Measurements from ENCODE around the gene FADS2. TPM values are rescaled to one million over a fixed set of nuclear protein-coding genes. Genes with fewer than 3 reads are reported as not detected.
A peak's percentile ranks its signal among the peaks of the same experiment; 100 is the strongest.

The FADS2 gene
- total and polyA plus RNA-seq, 9 of the 15 experiments (the other 6 are each of a cell fraction or from before 2014, with no cell fraction given), result 2.9 to 42.8 (median 16.2) TPM

DNA sequence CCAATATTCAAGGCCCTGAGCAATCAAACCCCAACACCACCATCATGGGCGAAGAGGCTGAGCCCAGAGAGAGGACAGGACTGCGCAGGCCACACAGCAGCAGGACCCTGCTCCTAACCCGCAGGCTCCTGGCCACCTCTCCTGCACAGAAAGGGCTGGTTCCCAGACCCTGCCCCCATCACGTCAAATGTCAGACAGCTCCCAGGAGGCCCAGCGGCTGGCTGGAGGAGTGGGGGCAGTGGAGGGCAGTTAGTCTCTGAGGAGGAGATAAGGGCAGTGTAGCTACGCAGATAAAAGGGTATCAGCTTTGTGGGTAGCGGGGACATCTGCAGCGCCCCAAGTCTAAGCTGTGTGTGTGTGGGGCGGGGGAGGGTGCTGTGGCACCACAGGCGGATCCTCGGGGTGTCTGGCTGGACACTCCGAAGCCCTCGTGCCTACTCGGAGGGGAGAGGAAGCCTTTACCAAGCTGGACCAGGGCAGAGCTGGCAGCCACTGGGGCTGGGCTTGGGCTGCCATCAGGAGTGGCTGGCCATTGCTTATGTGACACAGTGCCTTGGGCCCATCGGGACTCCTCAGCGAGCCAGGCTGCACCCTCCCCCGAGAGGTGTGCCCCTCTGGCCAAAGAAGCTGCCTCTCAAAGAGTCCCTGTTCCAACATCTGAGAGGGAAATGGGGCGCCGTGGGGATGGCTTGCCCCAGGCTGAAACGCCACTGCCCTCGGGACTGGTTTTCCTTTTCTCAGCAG, 41.8 kb downstream of the FADS2 start (continued):
- TF ChIP-seq, protein P1, sequence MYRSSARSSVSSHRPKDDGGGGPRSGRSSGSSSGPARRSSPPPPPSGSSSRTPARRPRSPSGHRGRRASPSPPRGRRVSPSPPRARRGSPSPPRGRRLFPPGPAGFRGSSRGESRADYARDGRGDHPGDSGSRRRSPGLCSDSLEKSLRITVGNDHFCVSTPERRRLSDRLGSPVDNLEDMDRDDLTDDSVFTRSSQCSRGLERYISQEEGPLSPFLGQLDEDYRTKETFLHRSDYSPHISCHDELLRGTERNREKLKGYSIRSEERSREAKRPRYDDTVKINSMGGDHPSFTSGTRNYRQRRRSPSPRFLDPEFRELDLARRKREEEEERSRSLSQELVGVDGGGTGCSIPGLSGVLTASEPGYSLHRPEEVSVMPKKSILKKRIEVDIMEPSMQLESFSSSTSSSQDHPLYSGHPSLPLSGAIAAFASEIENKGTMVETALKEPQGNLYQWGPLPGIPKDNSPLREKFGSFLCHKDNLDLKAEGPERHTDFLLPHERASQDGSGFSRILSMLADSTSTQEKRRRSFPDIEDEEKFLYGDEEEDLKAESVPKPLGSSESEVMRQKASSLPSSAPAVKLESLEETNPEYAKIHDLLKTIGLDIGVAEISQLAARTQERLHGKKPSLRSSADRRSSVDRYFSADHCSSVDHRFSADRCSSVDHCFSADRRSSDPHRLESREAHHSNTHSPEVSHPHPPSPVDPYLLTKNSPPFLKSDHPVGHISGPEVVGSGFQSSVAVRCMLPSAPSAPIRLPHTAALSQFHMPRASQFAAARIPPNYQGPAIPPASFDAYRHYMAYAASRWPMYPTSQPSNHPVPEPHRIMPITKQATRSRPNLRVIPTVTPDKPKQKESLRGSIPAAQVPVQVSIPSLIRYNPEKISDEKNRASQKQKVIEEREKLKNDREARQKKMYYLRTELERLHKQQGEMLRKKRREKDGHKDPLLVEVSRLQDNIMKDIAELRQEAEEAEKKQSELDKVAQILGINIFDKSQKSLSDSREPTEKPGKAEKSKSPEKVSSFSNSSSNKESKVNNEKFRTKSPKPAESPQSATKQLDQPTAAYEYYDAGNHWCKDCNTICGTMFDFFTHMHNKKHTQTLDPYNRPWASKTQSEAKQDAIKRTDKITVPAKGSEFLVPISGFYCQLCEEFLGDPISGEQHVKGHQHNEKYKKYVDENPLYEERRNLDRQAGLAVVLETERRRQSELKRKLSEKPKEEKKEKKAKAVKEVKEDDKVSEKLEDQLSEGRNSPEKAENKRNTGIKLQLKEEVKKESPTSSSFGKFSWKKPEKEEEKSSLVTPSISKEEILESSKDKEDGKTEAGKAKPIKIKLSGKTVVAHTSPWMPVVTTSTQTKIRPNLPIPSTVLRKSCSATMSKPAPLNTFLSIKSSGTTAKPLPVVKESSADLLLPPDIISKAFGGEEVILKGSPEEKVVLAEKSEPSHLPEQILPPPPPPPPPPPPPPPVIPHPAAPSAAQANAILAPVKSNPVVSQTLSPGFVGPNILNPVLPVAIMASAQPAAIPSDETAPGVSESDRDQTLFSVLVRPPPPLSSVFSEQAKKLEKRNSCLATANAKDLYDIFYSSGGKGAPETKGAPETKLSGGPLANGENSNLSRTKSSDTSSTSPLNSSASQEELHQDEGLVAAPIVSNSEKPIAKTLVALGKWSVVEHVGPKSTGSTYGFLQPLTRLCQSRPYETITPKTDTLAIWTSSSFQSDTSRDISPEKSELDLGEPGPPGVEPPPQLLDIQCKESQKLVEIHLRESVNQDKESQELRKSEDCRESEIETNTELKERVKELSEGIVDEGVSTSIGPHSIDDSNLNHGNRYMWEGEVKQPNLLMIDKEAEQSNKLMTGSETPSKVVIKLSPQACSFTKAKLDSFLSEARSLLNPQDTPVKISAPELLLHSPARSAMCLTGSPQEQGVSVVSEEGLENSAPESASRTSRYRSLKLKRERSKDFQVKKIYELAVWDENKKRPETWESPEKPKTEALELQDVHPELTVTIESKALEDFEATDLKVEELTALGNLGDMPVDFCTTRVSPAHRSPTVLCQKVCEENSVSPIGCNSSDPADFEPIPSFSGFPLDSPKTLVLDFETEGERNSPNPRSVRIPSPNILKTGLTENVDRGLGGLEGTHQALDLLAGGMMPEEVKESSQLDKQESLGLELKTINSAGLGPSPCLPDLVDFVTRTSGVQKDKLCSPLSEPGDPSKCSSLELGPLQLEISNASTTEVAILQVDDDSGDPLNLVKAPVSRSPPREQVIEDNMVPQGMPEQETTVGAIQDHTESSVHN (IDR thresholded peaks at IDR 0.05; ENCODE audit: borderline replicate concordance in 1 of 2, low read depth in 1 of 2), result no peak
- TF ChIP-seq ZNF696 (CRISPR knock-in tag; conservative IDR thresholded peaks at IDR 0.05), result no peak
- TF ChIP-seq ARID1B (IDR thresholded peaks at IDR 0.05), result peak; percentile 97
- peak; percentile 15; the same call in 1 of the 2 replicates for TF ChIP-seq NR4A1 (CRISPR knock-in tag; IDR thresholded peaks at IDR 0.05)
- peak; percentile 91 for TF ChIP-seq NR4A1 (tag; IDR thresholded peaks at IDR 0.05)
- no peak for TF ChIP-seq EZH2 (IDR thresholded peaks at IDR 0.05; ENCODE audit: borderline replicate concordance, low read depth, low read length)
- TF ChIP-seq SRF (CRISPR knock-in tag; IDR thresholded peaks at IDR 0.05), result no peak
- TF ChIP-seq JUN (IDR thresholded peaks at IDR 0.05; ENCODE audit: borderline replicate concordance, low read depth, low read length), result 0 out of 2 replicates have a peak, but pooled peaks have one; percentile 17
- no peak for TF ChIP-seq JUN (CRISPR knock-in tag; IDR thresholded peaks at IDR 0.05; ENCODE audit: borderline replicate concordance)
- TF ChIP-seq CC2D1A (IDR thresholded peaks at IDR 0.05), result peak; percentile 89; the same call in 1 of the 2 replicates
- TF ChIP-seq, protein P2, sequence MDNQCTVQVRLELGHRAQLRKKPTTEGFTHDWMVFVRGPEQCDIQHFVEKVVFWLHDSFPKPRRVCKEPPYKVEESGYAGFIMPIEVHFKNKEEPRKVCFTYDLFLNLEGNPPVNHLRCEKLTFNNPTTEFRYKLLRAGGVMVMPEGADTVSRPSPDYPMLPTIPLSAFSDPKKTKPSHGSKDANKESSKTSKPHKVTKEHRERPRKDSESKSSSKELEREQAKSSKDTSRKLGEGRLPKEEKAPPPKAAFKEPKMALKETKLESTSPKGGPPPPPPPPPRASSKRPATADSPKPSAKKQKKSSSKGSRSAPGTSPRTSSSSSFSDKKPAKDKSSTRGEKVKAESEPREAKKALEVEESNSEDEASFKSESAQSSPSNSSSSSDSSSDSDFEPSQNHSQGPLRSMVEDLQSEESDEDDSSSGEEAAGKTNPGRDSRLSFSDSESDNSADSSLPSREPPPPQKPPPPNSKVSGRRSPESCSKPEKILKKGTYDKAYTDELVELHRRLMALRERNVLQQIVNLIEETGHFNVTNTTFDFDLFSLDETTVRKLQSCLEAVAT (IDR thresholded peaks at IDR 0.05), result peak in 1 of 2 experiments; percentile 40; a peak in 1 of 4 replicates
- TF ChIP-seq PTBP1 (IDR thresholded peaks at IDR 0.05; ENCODE audit: low read depth, low read length), result no peak
- peak; percentile 72 for TF ChIP-seq ETV5 (CRISPR knock-in tag; IDR thresholded peaks at IDR 0.05; ENCODE audit: low read depth)
- TF ChIP-seq ZNF175 (CRISPR knock-in tag; IDR thresholded peaks at IDR 0.05; ENCODE audit: low read depth), result peak; percentile 43; the same call in 1 of the 2 replicates
- TF ChIP-seq, protein P3, sequence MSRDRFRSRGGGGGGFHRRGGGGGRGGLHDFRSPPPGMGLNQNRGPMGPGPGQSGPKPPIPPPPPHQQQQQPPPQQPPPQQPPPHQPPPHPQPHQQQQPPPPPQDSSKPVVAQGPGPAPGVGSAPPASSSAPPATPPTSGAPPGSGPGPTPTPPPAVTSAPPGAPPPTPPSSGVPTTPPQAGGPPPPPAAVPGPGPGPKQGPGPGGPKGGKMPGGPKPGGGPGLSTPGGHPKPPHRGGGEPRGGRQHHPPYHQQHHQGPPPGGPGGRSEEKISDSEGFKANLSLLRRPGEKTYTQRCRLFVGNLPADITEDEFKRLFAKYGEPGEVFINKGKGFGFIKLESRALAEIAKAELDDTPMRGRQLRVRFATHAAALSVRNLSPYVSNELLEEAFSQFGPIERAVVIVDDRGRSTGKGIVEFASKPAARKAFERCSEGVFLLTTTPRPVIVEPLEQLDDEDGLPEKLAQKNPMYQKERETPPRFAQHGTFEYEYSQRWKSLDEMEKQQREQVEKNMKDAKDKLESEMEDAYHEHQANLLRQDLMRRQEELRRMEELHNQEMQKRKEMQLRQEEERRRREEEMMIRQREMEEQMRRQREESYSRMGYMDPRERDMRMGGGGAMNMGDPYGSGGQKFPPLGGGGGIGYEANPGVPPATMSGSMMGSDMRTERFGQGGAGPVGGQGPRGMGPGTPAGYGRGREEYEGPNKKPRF (IDR thresholded peaks at IDR 0.05; ENCODE audit: low read depth, low read length), result no peak
